ENCODE measurements around the gene PIEZO2. TPM values are rescaled to one million over a fixed set of nuclear protein-coding genes. Genes with fewer than 3 reads are reported as not detected.

The PIEZO2 gene
- total and polyA plus RNA-seq, 4 donors = 2.6 to 233 (median 18.8) TPM

- H3K4me3 ChIP-seq = no peak overlapping the region
- no peak for TF ChIP-seq CTCF (IDR thresholded peaks at IDR 0.05; ENCODE audit: control extremely low read depth, extremely low read depth)
- no peaks in the 10 kb centered on the region for H3K27me3 ChIP-seq (ENCODE audit: control insufficient read depth in 3 of 3, insufficient read depth in 3 of 3, low read length in 2 of 3)
- H3K4me1 ChIP-seq (ENCODE audit: control insufficient read depth in 5 of 5, insufficient read depth in 5 of 5, low read length in 5 of 5) = no peaks in the 10 kb centered on the region
- no peaks in the 10 kb centered on the region for H3K9me3 ChIP-seq (ENCODE audit: control insufficient read depth in 4 of 4, insufficient read depth in 3 of 4, low read length in 3 of 4)
- peaks cover 0 to 52% (median 12%) of the 10 kb centered on the region in 4 donors for H3K36me3 ChIP-seq (ENCODE audit: control insufficient read depth in 4 of 4, insufficient read depth in 4 of 4, low read length in 4 of 4)
- no peak for ATAC-seq (ENCODE audit: insufficient read depth, low FRiP score)
- DNase-seq = no peak
- no peak overlapping the region for H3K27ac ChIP-seq (ENCODE audit: low read depth in 1 of 2, low read length in 1 of 2)
- H3K9ac ChIP-seq (ENCODE audit: insufficient read depth in 1 of 2, low read length in 2 of 2) = no peak overlapping the region
- 61 to 72% methylated on average over 4 of the region's 4 CpGs for WGBS, 2 donors
Observed at GRCh38 chr18:10792181-10792580, 357.2 kb downstream of the PIEZO2 start.

GRCh38 chr18:10791169-10791831 is 358.1 kb downstream of the PIEZO2 start:
- no peaks in the 10 kb centered on the region for H3K4me1 ChIP-seq (ENCODE audit: control insufficient read depth in 5 of 5, insufficient read depth in 5 of 5, low read length in 5 of 5)

GRCh38 chr18:10789180-10789579 is 360.2 kb downstream of the PIEZO2 start:
- peaks cover 0 to 64% (median 20%) of the 10 kb centered on the region in 4 donors for H3K36me3 ChIP-seq (ENCODE audit: control insufficient read depth in 4 of 4, insufficient read depth in 4 of 4, low read length in 4 of 4)
- DNase-seq (no peak), ATAC-seq (ENCODE audit: insufficient read depth, low FRiP score) (no peak)
- H3K9ac ChIP-seq (ENCODE audit: insufficient read depth in 1 of 2, low read length in 2 of 2) = no peak overlapping the region
- H3K4me1 ChIP-seq (ENCODE audit: control insufficient read depth in 5 of 5, insufficient read depth in 5 of 5, low read length in 5 of 5) = no peaks in the 10 kb centered on the region
- TF ChIP-seq CTCF (IDR thresholded peaks at IDR 0.05; ENCODE audit: control extremely low read depth, extremely low read depth) = no peak
- WGBS, 2 donors = 67 to 78% methylated on average over 2 of the region's 2 CpGs
- H3K4me3 ChIP-seq = no peak overlapping the region
- no peak overlapping the region for H3K27ac ChIP-seq (ENCODE audit: low read depth in 1 of 2, low read length in 1 of 2)
- no peaks in the 10 kb centered on the region for H3K9me3 ChIP-seq (ENCODE audit: control insufficient read depth in 4 of 4, insufficient read depth in 3 of 4, low read length in 3 of 4)
- no peaks in the 10 kb centered on the region for H3K27me3 ChIP-seq (ENCODE audit: control insufficient read depth in 3 of 3, insufficient read depth in 3 of 3, low read length in 2 of 3)

More at GRCh38 chr18:10791169-10791831, 358.1 kb downstream of the PIEZO2 start:
- Histone ChIP-seq H3K27me3 (ENCODE audit: control insufficient read depth in 3 of 3, insufficient read depth in 3 of 3, low read length in 2 of 3) (no peaks in the 10 kb centered on the region), H3K4me3 (no peak overlapping the region), H3K9me3 (ENCODE audit: control insufficient read depth in 4 of 4, insufficient read depth in 3 of 4, low read length in 3 of 4) (no peaks in the 10 kb centered on the region), H3K36me3 (ENCODE audit: control insufficient read depth in 4 of 4, insufficient read depth in 4 of 4, low read length in 4 of 4) (peaks cover 0 to 53% (median 14%) of the 10 kb centered on the region in 4 donors), H3K9ac (ENCODE audit: insufficient read depth in 1 of 2, low read length in 2 of 2) (no peak overlapping the region), H3K27ac (ENCODE audit: low read depth in 1 of 2, low read length in 1 of 2) (no peak overlapping the region)
- DNase-seq (no peak), ATAC-seq (ENCODE audit: insufficient read depth, low FRiP score) (no peak)
- 47 to 56% methylated on average over 7 of the region's 7 CpGs for WGBS, 2 donors
- TF ChIP-seq CTCF (IDR thresholded peaks at IDR 0.05; ENCODE audit: control extremely low read depth, extremely low read depth) = no peak
